T-cell (primary cell): Measurements from ENCODE around the gene WNT3A. TPM values are rescaled to one million over a fixed set of nuclear protein-coding genes. Genes with fewer than 3 reads are reported as not detected.

Source experiments
- ATAC-seq, 4 experiments: fragments of 200-7000 bp in 3 of 4; fragments of 150-1000 bp in 1 of 4; cut with Tn5 transposase; replicated peaks in 1 of 4; 1 replicate in 3 of 4; 2 replicates in 1 of 4; pipeline ENCODE4 v1.10.0; 2021; ENCODE audit warnings: moderate library complexity in 3 of 4, mild to moderate bottlenecking in 2 of 4, moderate number of reproducible peaks in 1 of 4
- CTCF ChIA-PET, 2 donors: fragments of 300-600 bp; sonication (Branson Sonifier 250); formaldehyde crosslinking; loops; one replicate each; lab custom pipeline; 2022; ENCODE audit warnings: antibody characterized with exemption in 2 of 2; lab: Charles Lee
- POLR2A ChIA-PET, 2 donors: fragments of 300-600 bp; sonication (Branson Sonifier 250); formaldehyde crosslinking; loops; one replicate each; lab custom pipeline; 2022; ENCODE audit warnings: antibody characterized with exemption in 2 of 2; lab: Charles Lee
- DNase-seq, 35 experiments: peaks; one replicate each; pipeline versions ENCODE4 v3.0.0 to v3.0.0-alpha.2; 2013 to 2023
- H3K27ac ChIP-seq: one replicate; pipeline ENCODE4 v1.5.1; 2013; ENCODE audit warnings: low read length
- H3K27me3 ChIP-seq, 2 experiments: replicated peaks in 1 of 2; 1 replicate in 1 of 2; 2 replicates in 1 of 2; pipeline versions ENCODE4 v1.6.1 to v1.7.0; 2013; ENCODE audit warnings: low read length in 1 of 2, mixed read lengths in 1 of 2; ENCODE audit not compliant: control insufficient read depth in 2 of 2, insufficient read depth in 2 of 2; ENCODE audit errors: extremely low read depth in 1 of 2
- H3K36me3 ChIP-seq, 2 donors: 1 replicate in 1 of 2; 2 replicates in 1 of 2; pipeline versions ENCODE4 v1.6.1 to v1.7.0; 2013; ENCODE audit warnings: low read length in 1 of 2; ENCODE audit not compliant: control insufficient read depth in 2 of 2, insufficient read depth in 1 of 2; ENCODE audit errors: extremely low read depth in 1 of 2
- H3K4me1 ChIP-seq, 2 experiments: 1 replicate in 1 of 2; 2 replicates in 1 of 2; pipeline versions ENCODE4 v1.6.1 to v1.7.0; 2013; ENCODE audit warnings: low read length in 2 of 2, mixed read lengths in 1 of 2; ENCODE audit not compliant: insufficient read depth in 2 of 2, control insufficient read depth in 1 of 2; ENCODE audit errors: extremely low read depth in 1 of 2
- H3K4me3 ChIP-seq, 2 donors: 1 replicate in 1 of 2; 2 replicates in 1 of 2; pipeline versions ENCODE4 v1.5.1 to v1.7.0; 2013; ENCODE audit warnings: mild to moderate bottlenecking in 2 of 2, low read length in 1 of 2, moderate library complexity in 1 of 2; ENCODE audit not compliant: control insufficient read depth in 1 of 2; ENCODE audit errors: extremely low read depth in 1 of 2
- H3K9me3 ChIP-seq: 2 replicates; pipeline ENCODE4 v1.7.0; 2013
- H3K27ac Mint-ChIP-seq, 2 donors: one replicate each; pipeline ENCODE4 v1.8.0; 2020 to 2021; ENCODE audit warnings: mild to moderate bottlenecking in 2 of 2, mixed read lengths in 2 of 2
- H3K27me3 Mint-ChIP-seq, 2 donors: one replicate each; pipeline ENCODE4 v1.8.0; 2021 to 2022; ENCODE audit warnings: mixed read lengths in 2 of 2
- H3K36me3 Mint-ChIP-seq: one replicate; pipeline ENCODE4 v1.8.0; 2021; ENCODE audit warnings: mixed read lengths
- H3K4me1 Mint-ChIP-seq, 3 donors: one replicate each; pipeline ENCODE4 v1.8.0; 2020 to 2022; ENCODE audit warnings: mixed read lengths in 3 of 3, mild to moderate bottlenecking in 1 of 3
- H3K4me3 Mint-ChIP-seq, 3 donors: one replicate each; pipeline ENCODE4 v1.8.0; 2020 to 2022; ENCODE audit warnings: mild to moderate bottlenecking in 3 of 3, mixed read lengths in 3 of 3, moderate library complexity in 3 of 3
- H3K9me3 Mint-ChIP-seq, 3 donors: one replicate each; pipeline ENCODE4 v1.8.0; 2020 to 2022; ENCODE audit warnings: mixed read lengths in 3 of 3
- WGBS: methylation state at CpG from one replicate; pipeline ENCODE4 v1.1.5; 2013; ENCODE audit warnings: missing lambda C conversion rate; ENCODE audit not compliant: insufficient coverage; 5-methylcytosine and 5-hydroxymethylcytosine counted together
- total RNA-seq, 35 experiments: library from RNA in 6 of 35; stranded (reverse) in 6 of 35; fragments of 120-200 nt in 1 of 35; gene quantifications; one replicate each; pipeline versions ENCODE4 v1.2.1 to v1.2.4 and lab custom pipeline; 2013 to 2026

The WNT3A gene
- total RNA-seq, 5 donors from 2014 or later (not counting 1 experiment from before 2014, with no cell fraction given), result 0.10 to 0.28 TPM; not detected in 3

- ChIA-PET POLR2A (no interaction called here), CTCF (no interaction called here)
- DNase-seq, result peak in 1 of 35 experiments; percentile 12
- ATAC-seq, result no peak
- H3K4me3 ChIP-seq, result no peak overlapping the region
- Mint-ChIP-seq H3K4me3 (no peak overlapping the region), H3K27ac (peak overlapping the region in 1 of 2 donors; percentile 14), H3K27me3 (peaks cover 30 to 49% of the 10 kb centered on the region in 2 donors), H3K4me1 (peaks cover 6 to 23% (median 7%) of the 10 kb centered on the region in 3 donors), H3K9me3 (no peaks in the 10 kb centered on the region), H3K36me3 (no peaks in the 10 kb centered on the region)
- H3K4me1 ChIP-seq, result peaks cover 0 to 14% of the 10 kb centered on the region in 2 experiments
- H3K27ac ChIP-seq, result no peak overlapping the region
- peaks cover 2 to 71% of the 10 kb centered on the region in 2 experiments for H3K27me3 ChIP-seq
- no peaks in the 10 kb centered on the region for H3K9me3 ChIP-seq
- WGBS, result 50% methylated on average over 3 of the region's 7 CpGs
- H3K36me3 ChIP-seq, result no peaks in the 10 kb centered on the region
Observed at GRCh38 chr1:228010921-228011320, 4.1 kb downstream of the WNT3A start.

GRCh38 chr1:228011721-228012311 is 5.0 kb downstream of the WNT3A start:
- H3K27me3 ChIP-seq, result peaks cover 2 to 69% of the 10 kb centered on the region in 2 experiments
- no peak overlapping the region for H3K27ac ChIP-seq
- Mint-ChIP-seq H3K27ac (no peak overlapping the region), H3K36me3 (no peaks in the 10 kb centered on the region), H3K4me1 (peaks cover 6 to 23% (median 6%) of the 10 kb centered on the region in 3 donors), H3K9me3 (no peaks in the 10 kb centered on the region), H3K4me3 (no peak overlapping the region), H3K27me3 (peaks cover 30 to 44% of the 10 kb centered on the region in 2 donors)
- 78% methylated on average over 15 of the region's 16 CpGs for WGBS
- ChIA-PET POLR2A (no interaction called here), CTCF (no interaction called here)
- no peaks in the 10 kb centered on the region for H3K9me3 ChIP-seq
- H3K4me3 ChIP-seq, result no peak overlapping the region
- H3K36me3 ChIP-seq, result no peaks in the 10 kb centered on the region
- peaks cover 0 to 14% of the 10 kb centered on the region in 2 experiments for H3K4me1 ChIP-seq
- peak in 2 of 35 experiments; percentile 7 to 22 for DNase-seq
- no peak for ATAC-seq

GRCh38 chr1:228012555-228012954 is 5.8 kb downstream of the WNT3A start:
- Mint-ChIP-seq H3K4me1 (peaks cover 6 to 19% (median 6%) of the 10 kb centered on the region in 3 donors), H3K4me3 (no peak overlapping the region), H3K36me3 (no peaks in the 10 kb centered on the region), H3K27ac (no peak overlapping the region), H3K9me3 (no peaks in the 10 kb centered on the region), H3K27me3 (peaks cover 30 to 40% of the 10 kb centered on the region in 2 donors)
- ChIA-PET POLR2A (no interaction called here), CTCF (no interaction called here)
- ATAC-seq (no peak), DNase-seq (peak in 1 of 35 experiments; percentile 9)
- H3K4me3 ChIP-seq, result no peak overlapping the region
- no peak overlapping the region for H3K27ac ChIP-seq
- 85% methylated on average over 5 of the region's 5 CpGs for WGBS
- peaks cover 2 to 65% of the 10 kb centered on the region in 2 experiments for H3K27me3 ChIP-seq
- H3K9me3 ChIP-seq, result no peaks in the 10 kb centered on the region
- peaks cover 0 to 10% of the 10 kb centered on the region in 2 experiments for H3K4me1 ChIP-seq
- no peaks in the 10 kb centered on the region for H3K36me3 ChIP-seq

GRCh38 chr1:228013131-228013934 is 6.5 kb downstream of the WNT3A start:
- Mint-ChIP-seq H3K9me3 (no peaks in the 10 kb centered on the region), H3K27ac (no peak overlapping the region), H3K4me1 (peaks cover 6 to 15% (median 6%) of the 10 kb centered on the region in 3 donors), H3K4me3 (no peak overlapping the region), H3K27me3 (peaks cover 26 to 34% of the 10 kb centered on the region in 2 donors), H3K36me3 (no peaks in the 10 kb centered on the region)
- H3K9me3 ChIP-seq, result no peaks in the 10 kb centered on the region
- WGBS, result 82% methylated on average over 18 of the region's 24 CpGs
- ATAC-seq (no peak), DNase-seq (peak in 3 of 35 experiments; percentile 5 to 18 (median 10))
- ChIA-PET CTCF (no interaction called here), POLR2A (no interaction called here)
- peaks cover 2 to 57% of the 10 kb centered on the region in 2 experiments for H3K27me3 ChIP-seq
- no peak overlapping the region for H3K4me3 ChIP-seq
- H3K36me3 ChIP-seq, result no peaks in the 10 kb centered on the region
- no peak overlapping the region for H3K27ac ChIP-seq
- peaks cover 0 to 10% of the 10 kb centered on the region in 2 experiments for H3K4me1 ChIP-seq

GRCh38 chr1:228013935-228014930 is 7.4 kb downstream of the WNT3A start:
- POLR2A ChIA-PET, result no interaction called here
- no peak overlapping the region for H3K4me3 Mint-ChIP-seq
- peak in 3 of 35 experiments; percentile 3 to 13 (median 7) for DNase-seq

More at GRCh38 chr1:228013935-228014930, 7.4 kb downstream of the WNT3A start:
- Mint-ChIP-seq H3K36me3 (no peaks in the 10 kb centered on the region), H3K27me3 (peaks cover 20 to 27% of the 10 kb centered on the region in 2 donors), H3K27ac (no peak overlapping the region), H3K4me1 (peaks cover 0 to 10% (median under 1%) of the 10 kb centered on the region in 3 donors), H3K9me3 (no peaks in the 10 kb centered on the region)
- Histone ChIP-seq H3K27me3 (peaks cover 0 to 49% of the 10 kb centered on the region in 2 experiments), H3K9me3 (no peaks in the 10 kb centered on the region), H3K36me3 (no peaks in the 10 kb centered on the region), H3K4me3 (no peak overlapping the region), H3K27ac (no peak overlapping the region), H3K4me1 (peaks cover 0 to 6% of the 10 kb centered on the region in 2 experiments)
- ATAC-seq, result no peak
- 71% methylated on average over 11 of the region's 21 CpGs for WGBS
- CTCF ChIA-PET, result no interaction called here
